Adrenal gland (tissue), 12 donors: ENCODE measurements around the gene LRP1B. TPM values are rescaled to one million over a fixed set of nuclear protein-coding genes. Genes with fewer than 3 reads are reported as not detected.

ENCODE experiments used
- DNase-seq, 7 donors: peaks; one replicate each; pipeline ENCODE4 v3.0.0-alpha.2; 2019 to 2020
- H3K27ac ChIP-seq, 5 donors: fragments of 200-600 bp; sonication (generic) in 4 of 5; 1 replicate in 3 of 5; 2 replicates in 2 of 5; pipeline versions ENCODE4 v1.5.1 to v1.8.0; 2016 to 2020; ENCODE audit warnings: mild to moderate bottlenecking in 1 of 5
- H3K27me3 ChIP-seq: fragments of 200-600 bp; 2 replicates; pipeline ENCODE4 v1.8.0; 2021
- H3K36me3 ChIP-seq, 2 donors: fragments of 200-600 bp; replicated peaks in 1 of 2; 1 replicate in 1 of 2; 2 replicates in 1 of 2; pipeline versions ENCODE4 v1.5.1 to v1.8.0; 2018 to 2022
- H3K4me1 ChIP-seq, 2 donors: fragments of 200-600 bp; replicated peaks in 1 of 2; 1 replicate in 1 of 2; 2 replicates in 1 of 2; pipeline versions ENCODE4 v1.5.1 to v1.8.0; 2018 to 2021
- H3K4me3 ChIP-seq, 4 donors: fragments of 200-600 bp; sonication (generic) in 3 of 4; one replicate each; pipeline ENCODE4 v1.5.1; 2016 to 2018
- H3K9me3 ChIP-seq, 3 donors: fragments of 200-600 bp; sonication (generic) in 1 of 3; replicated peaks in 1 of 3; 1 replicate in 2 of 3; 2 replicates in 1 of 3; pipeline versions ENCODE4 v1.5.1 to v1.8.0; 2016 to 2021
- POLR2A ChIP-seq, 2 donors: fragments of 450-650 bp; IDR thresholded peaks; one replicate each; pipeline ENCODE4 v1.6.1; 2017; ENCODE audit warnings: antibody characterized with exemption in 2 of 2, mild to moderate bottlenecking in 2 of 2, moderate library complexity in 1 of 2
- WGBS, 4 donors: extraction: QIAGEN DNeasy Blood & Tissue Kit in 2 of 4; methylation state at CpG; one replicate each; pipeline versions ENCODE4 v1.1.5 to v1.1.7; 2013 to 2017; 5-methylcytosine and 5-hydroxymethylcytosine counted together
- intact Hi-C, 2 donors: fragments of 100-400 bp; cut with DNase I; formaldehyde crosslinking; loops; one replicate each; pipeline versions ENCODE4 v1.14.1 to v1.15.0; 2022 to 2023
- polyA plus RNA-seq, 3 donors: library from polyadenylated mRNA; stranded (reverse); fragments of 200-250 nt in 2 of 3; fragments of 350-450 nt in 1 of 3; fragmentation: Illumina TruSeq in 1 of 3; extraction: RNeasy Lipid Tissue Mini Kit (QIAGEN cat#74804) in 1 of 3; gene quantifications; one replicate each; pipeline ENCODE4 v1.2.3, GENCODE V29; 2013 to 2014
- total RNA-seq, 9 donors: library from RNA; depleted of rRNA in 4 of 9; stranded (reverse); fragments of >200 nt in 4 of 9; fragments of 120-200 nt in 1 of 9; fragmentation: NEBNext Ultra II Directional in 1 of 9; extraction: Animal tissue kit (Norgen Biotek cat#: 25700) in 1 of 9; gene quantifications; one replicate each; pipeline versions ENCODE4 v1.1.0 to v1.2.4, GENCODE V29; 2013 to 2023
- TF ChIP-seq, protein P1 (sequence below), 6 experiments: fragments of 450-650 bp in 4 of 6; fragments of 200-600 bp in 2 of 6; sonication (generic) in 1 of 6; IDR thresholded peaks; 1 replicate in 5 of 6; 2 replicates in 1 of 6; pipeline versions ENCODE4 v1.5.1 to v1.8.0; 2016 to 2021; ENCODE audit warnings: antibody characterized with exemption in 6 of 6, mild to moderate bottlenecking in 2 of 6, moderate library complexity in 1 of 6
- donor health status: healthy with polysubstance abuse.
- donor health status: Bipolar disorder and iron deficiency.
- donor health status: DM: yes; HTN: yes; CAD: no.
- donor health status: DM: no; HTN: no; CAD: no.
- donor health status: DM: no; HTN: no; CAD: no.
- donor health status: DM: yes; HTN: yes; CAD: no.

LRP1B gene
- total and polyA plus RNA-seq, 12 donors, result 0.84 to 5.4 (median 2.1) TPM

DNA sequence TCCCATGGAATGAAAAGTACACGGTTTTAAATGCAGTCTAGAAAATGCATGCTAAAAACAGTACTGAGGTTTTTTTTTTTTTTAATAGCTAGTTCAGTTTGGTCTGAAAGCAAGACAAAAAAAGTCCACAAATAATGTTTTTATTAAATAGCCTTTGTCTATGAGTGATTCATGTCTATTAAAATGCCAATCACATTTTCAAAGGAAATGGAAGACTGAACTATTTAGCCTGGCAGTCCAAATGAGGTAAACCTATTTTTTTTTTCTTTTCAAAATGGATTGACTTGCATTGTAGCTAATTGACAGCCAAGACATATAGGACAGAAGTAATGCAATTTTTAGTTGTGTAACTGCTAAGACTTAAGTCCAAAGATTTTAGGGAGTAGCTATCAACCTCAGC, 90.3 kb downstream of the LRP1B start:
- 65 to 71% (median 67%) methylated on average over 1 of the region's 1 CpG for WGBS, 4 donors
- intact Hi-C loops, result no loop called here
- no peaks in the 10 kb centered on the region for H3K27me3 ChIP-seq
- no peak for DNase-seq
- H3K4me3 ChIP-seq, result no peak overlapping the region
- TF ChIP-seq, protein P1, sequence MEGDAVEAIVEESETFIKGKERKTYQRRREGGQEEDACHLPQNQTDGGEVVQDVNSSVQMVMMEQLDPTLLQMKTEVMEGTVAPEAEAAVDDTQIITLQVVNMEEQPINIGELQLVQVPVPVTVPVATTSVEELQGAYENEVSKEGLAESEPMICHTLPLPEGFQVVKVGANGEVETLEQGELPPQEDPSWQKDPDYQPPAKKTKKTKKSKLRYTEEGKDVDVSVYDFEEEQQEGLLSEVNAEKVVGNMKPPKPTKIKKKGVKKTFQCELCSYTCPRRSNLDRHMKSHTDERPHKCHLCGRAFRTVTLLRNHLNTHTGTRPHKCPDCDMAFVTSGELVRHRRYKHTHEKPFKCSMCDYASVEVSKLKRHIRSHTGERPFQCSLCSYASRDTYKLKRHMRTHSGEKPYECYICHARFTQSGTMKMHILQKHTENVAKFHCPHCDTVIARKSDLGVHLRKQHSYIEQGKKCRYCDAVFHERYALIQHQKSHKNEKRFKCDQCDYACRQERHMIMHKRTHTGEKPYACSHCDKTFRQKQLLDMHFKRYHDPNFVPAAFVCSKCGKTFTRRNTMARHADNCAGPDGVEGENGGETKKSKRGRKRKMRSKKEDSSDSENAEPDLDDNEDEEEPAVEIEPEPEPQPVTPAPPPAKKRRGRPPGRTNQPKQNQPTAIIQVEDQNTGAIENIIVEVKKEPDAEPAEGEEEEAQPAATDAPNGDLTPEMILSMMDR (IDR thresholded peaks at IDR 0.05), result no peak
- no peak for TF ChIP-seq POLR2A (IDR thresholded peaks at IDR 0.05)
- H3K9me3 ChIP-seq, result no peaks in the 10 kb centered on the region
- H3K36me3 ChIP-seq, result no peaks in the 10 kb centered on the region
- no peak overlapping the region for H3K27ac ChIP-seq
- no peaks in the 10 kb centered on the region for H3K4me1 ChIP-seq

DNA sequence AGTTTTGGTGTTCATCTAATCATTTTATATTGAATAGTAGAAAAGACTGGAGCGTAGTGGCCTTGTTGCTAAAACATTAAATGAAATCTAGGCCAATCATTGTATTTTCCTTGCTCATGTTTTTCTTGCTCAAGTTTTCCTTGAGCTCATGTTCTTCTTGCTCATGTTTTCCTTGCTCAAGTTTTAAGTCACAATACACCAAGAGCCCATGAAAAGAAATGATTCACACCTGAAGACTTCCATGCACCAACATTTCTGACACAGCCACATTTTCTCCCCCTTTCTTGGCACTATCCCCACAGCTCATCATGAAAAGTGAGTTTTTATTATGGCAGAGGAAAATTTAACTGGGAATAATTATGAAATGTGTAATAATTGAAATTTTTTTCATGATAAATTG, 92.0 kb downstream of the LRP1B start:
- Histone ChIP-seq H3K27ac (no peak overlapping the region), H3K27me3 (no peaks in the 10 kb centered on the region)
- intact Hi-C loops, result no loop called here

DNA sequence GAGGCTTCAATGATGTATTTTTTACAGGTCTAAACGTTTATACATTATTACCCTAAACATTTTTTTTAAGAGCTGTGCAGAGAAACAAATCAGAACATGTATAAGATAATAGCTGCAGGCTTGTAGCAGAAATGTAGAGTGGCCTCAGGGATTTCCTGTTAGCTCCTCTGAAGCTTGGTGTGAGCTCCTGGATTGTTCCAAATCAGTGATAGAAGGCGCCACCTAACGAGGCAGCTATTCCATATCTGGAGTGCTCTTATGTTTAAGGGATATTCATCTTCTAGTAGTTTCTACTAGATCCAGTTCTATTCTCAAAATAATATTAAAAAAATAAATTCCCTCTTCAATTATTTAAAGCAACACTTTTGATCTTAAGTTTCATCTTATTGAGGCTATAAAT, 93.1 kb downstream of the LRP1B start:
- Histone ChIP-seq H3K36me3 (no peaks in the 10 kb centered on the region), H3K9me3 (no peaks in the 10 kb centered on the region), H3K27ac (no peak overlapping the region), H3K4me3 (no peak overlapping the region), H3K4me1 (no peaks in the 10 kb centered on the region), H3K27me3 (no peaks in the 10 kb centered on the region)
- intact Hi-C loops, result no loop called here
- WGBS, 4 donors, result 41 to 49% (median 48%) methylated on average over 3 of the region's 3 CpGs
- TF ChIP-seq, protein P1 (IDR thresholded peaks at IDR 0.05), result no peak
- no peak for DNase-seq

More for the DNA sequence above, 92.0 kb downstream of the LRP1B start:
- no peak for TF ChIP-seq POLR2A (IDR thresholded peaks at IDR 0.05)
- TF ChIP-seq, protein P1 (IDR thresholded peaks at IDR 0.05), result no peak
- H3K9me3 ChIP-seq, result no peaks in the 10 kb centered on the region
- no peaks in the 10 kb centered on the region for H3K36me3 ChIP-seq
- WGBS, 4 donors, result 93 to 97% (median 95%) methylated on average over 1 of the region's 1 CpG
- H3K4me1 ChIP-seq, result no peaks in the 10 kb centered on the region
- no peak for DNase-seq
- no peak overlapping the region for H3K4me3 ChIP-seq

DNA sequence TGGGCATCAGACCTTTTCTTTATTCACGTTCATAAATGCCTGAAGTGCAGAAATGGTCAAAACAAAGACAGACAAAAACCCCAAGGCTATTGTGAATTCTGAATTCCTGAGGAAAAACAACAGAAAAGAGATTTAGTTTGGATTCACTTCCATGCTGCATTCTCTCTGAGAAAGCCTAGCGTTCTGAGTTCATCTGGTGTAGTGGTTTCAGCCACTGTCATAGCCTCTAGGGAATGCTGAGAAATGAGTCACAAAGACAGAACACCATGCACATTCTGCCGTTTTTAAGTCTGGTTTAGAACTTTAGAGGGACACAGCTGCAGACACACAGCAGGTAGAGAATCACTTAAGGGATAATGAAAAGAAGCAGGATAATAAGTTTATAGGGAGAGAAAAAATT, 93.8 kb downstream of the LRP1B start:
- Histone ChIP-seq H3K4me1 (no peaks in the 10 kb centered on the region), H3K9me3 (no peaks in the 10 kb centered on the region), H3K27ac (no peak overlapping the region), H3K27me3 (no peaks in the 10 kb centered on the region), H3K4me3 (no peak overlapping the region), H3K36me3 (no peaks in the 10 kb centered on the region)
- DNase-seq, result no peak
- WGBS, 4 donors, result 55 to 63% (median 58%) methylated on average over 3 of the region's 3 CpGs
- intact Hi-C loops, result no loop called here
- TF ChIP-seq, protein P1 (IDR thresholded peaks at IDR 0.05), result no peak
- no peak for TF ChIP-seq POLR2A (IDR thresholded peaks at IDR 0.05)
